ENCODE data around the gene ESCO1. TPM values are rescaled to one million over a fixed set of nuclear protein-coding genes. Genes with fewer than 3 reads are reported as not detected.

Gene ESCO1
- total and polyA plus RNA-seq, 2 of the 13 experiments (the other 11 are each of a cell fraction or from before 2014, with no cell fraction given), result 6.3 to 19.4 TPM

- TF ChIP-seq NKX3-1 (CRISPR knock-in tag; IDR thresholded peaks at IDR 0.05), result no peak; the same call in 1 of the 2 replicates
- TF ChIP-seq ZSCAN9 (CRISPR knock-in tag; IDR thresholded peaks at IDR 0.05; ENCODE audit: borderline replicate concordance), result peak; percentile 87
- no peak for TF ChIP-seq SRSF9 (IDR thresholded peaks at IDR 0.05; ENCODE audit: borderline replicate concordance, insufficient read depth, low read depth, low read length, poor library complexity, severe bottlenecking)
- TF ChIP-seq MLXIP (CRISPR knock-in tag; IDR thresholded peaks at IDR 0.05; ENCODE audit: borderline replicate concordance), result no peak
- TF ChIP-seq GPN1 (CRISPR knock-in tag; IDR thresholded peaks at IDR 0.05; ENCODE audit: borderline replicate concordance), result no peak
- TF ChIP-seq HOXA5 (CRISPR knock-in tag; IDR thresholded peaks at IDR 0.05), result no peak
- TF ChIP-seq IKZF5 (CRISPR knock-in tag; IDR thresholded peaks at IDR 0.05), result peak; percentile 85; the same call in 1 of the 2 replicates
- no peak for TF ChIP-seq SETDB1 (CRISPR knock-in tag; IDR thresholded peaks at IDR 0.05; ENCODE audit: borderline replicate concordance)
- no peak for TF ChIP-seq NFATC3 (CRISPR knock-in tag; IDR thresholded peaks at IDR 0.05)
- TF ChIP-seq PBX3 (CRISPR knock-in tag; IDR thresholded peaks at IDR 0.05; ENCODE audit: borderline replicate concordance), result no peak
- no peak for TF ChIP-seq ZSCAN12 (CRISPR knock-in tag; IDR thresholded peaks at IDR 0.05)
- TF ChIP-seq NFAT5 (CRISPR knock-in tag; IDR thresholded peaks at IDR 0.05), result no peak
- TF ChIP-seq, protein P1, sequence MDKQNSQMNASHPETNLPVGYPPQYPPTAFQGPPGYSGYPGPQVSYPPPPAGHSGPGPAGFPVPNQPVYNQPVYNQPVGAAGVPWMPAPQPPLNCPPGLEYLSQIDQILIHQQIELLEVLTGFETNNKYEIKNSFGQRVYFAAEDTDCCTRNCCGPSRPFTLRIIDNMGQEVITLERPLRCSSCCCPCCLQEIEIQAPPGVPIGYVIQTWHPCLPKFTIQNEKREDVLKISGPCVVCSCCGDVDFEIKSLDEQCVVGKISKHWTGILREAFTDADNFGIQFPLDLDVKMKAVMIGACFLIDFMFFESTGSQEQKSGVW (CRISPR knock-in tag; IDR thresholded peaks at IDR 0.05; ENCODE audit: borderline replicate concordance), result no peak
- no peak for TF ChIP-seq SMAD3 (CRISPR knock-in tag; IDR thresholded peaks at IDR 0.05)
- TF ChIP-seq ZNF619 (CRISPR knock-in tag; IDR thresholded peaks at IDR 0.05), result no peak
- TF ChIP-seq ZNF205 (CRISPR knock-in tag; IDR thresholded peaks at IDR 0.05), result no peak
- TF ChIP-seq NFE2L2 (IDR thresholded peaks at IDR 0.05; ENCODE audit: low read length), result no peak
These were observed 50.0 kb downstream of the ESCO1 start (continued) for GRCh38 chr18:21550510-21550970.
